Ovary (tissue), 9 donors: Measurements from ENCODE around the gene FBXL12. TPM values are rescaled to one million over a fixed set of nuclear protein-coding genes. Genes with fewer than 3 reads are reported as not detected.
A peak's percentile ranks its signal among the peaks of the same experiment; 100 is the strongest.

Source experiments
- DNase-seq, 5 donors: peaks; one replicate each; pipeline ENCODE4 v3.0.0-alpha.2; 2019 to 2020
- H3K27ac ChIP-seq, 2 donors: fragments of 200-600 bp; one replicate each; pipeline versions ENCODE4 v1.5.1 to v1.8.0; 2019 to 2022
- H3K27me3 ChIP-seq: fragments of 200-600 bp; one replicate; pipeline ENCODE4 v1.8.0; 2022
- H3K36me3 ChIP-seq: fragments of 200-600 bp; sonication (generic); one replicate; pipeline ENCODE4 v1.5.1; 2019
- H3K4me1 ChIP-seq: one replicate; pipeline ENCODE4 v1.8.1; 2013; ENCODE audit warnings: mild to moderate bottlenecking, moderate library complexity; ENCODE audit not compliant: insufficient read depth
- H3K4me3 ChIP-seq: fragments of 200-600 bp; sonication (generic); one replicate; pipeline ENCODE4 v1.5.1; 2017
- H3K9me3 ChIP-seq, 2 donors: fragments of 200-600 bp in 1 of 2; sonication (generic) in 1 of 2; one replicate each; pipeline versions ENCODE4 v1.5.1 to v1.8.1; 2013 to 2019; ENCODE audit warnings: mild to moderate bottlenecking in 1 of 2, moderate library complexity in 1 of 2
- CTCF ChIP-seq, 3 donors: fragments of 450-650 bp in 2 of 3; fragments of 200-600 bp in 1 of 3; IDR thresholded peaks; one replicate each; pipeline versions ENCODE4 v1.5.1 to v1.8.0; 2016 to 2022; ENCODE audit warnings: antibody characterized with exemption in 3 of 3, mild to moderate bottlenecking in 1 of 3
- EP300 ChIP-seq: sonication (generic); formaldehyde crosslinking; IDR thresholded peaks from one replicate; pipeline ENCODE4 v1.6.1; 2017; ENCODE audit warnings: antibody characterized with exemption
- POLR2A ChIP-seq: fragments of 450-650 bp; IDR thresholded peaks from one replicate; pipeline ENCODE4 v1.6.1; 2017; ENCODE audit warnings: antibody characterized with exemption, mild to moderate bottlenecking, moderate library complexity
- WGBS, 3 donors: extraction: QIAGEN DNeasy Blood & Tissue Kit in 1 of 3; methylation state at CpG; one replicate each; pipeline versions ENCODE4 v1.1.5 to v1.1.7; 2013 to 2017; 5-methylcytosine and 5-hydroxymethylcytosine counted together
- intact Hi-C, 4 donors: fragments of 100-400 bp; cut with DNase I; formaldehyde crosslinking; loops; one replicate each; pipeline versions ENCODE4 v1.11.0 to v1.15.1; 2022 to 2023
- polyA plus RNA-seq, 2 donors: library from polyadenylated mRNA; stranded (reverse); fragments of 200-250 nt in 1 of 2; fragments of 350-450 nt in 1 of 2; fragmentation: Illumina TruSeq in 1 of 2; extraction: RNeasy Lipid Tissue Mini Kit (QIAGEN cat#74804) in 1 of 2; gene quantifications; one replicate each; pipeline ENCODE4 v1.2.3, GENCODE V29; 2013 to 2014
- total RNA-seq, 7 donors: library from RNA; depleted of rRNA in 2 of 7; stranded (reverse); fragments of >200 nt in 2 of 7; fragmentation: NEBNext Ultra II Directional in 3 of 7; extraction: Animal tissue kit (Norgen Biotek cat#: 25700) in 3 of 7; gene quantifications; one replicate each; pipeline versions ENCODE4 v1.1.0 to v1.2.4, GENCODE V29; 2016 to 2023
- donor health status: DM: no; HTN: no; CAD: no; lungs with moderate emphysema.
- donor health status: DM: no; HTN: no; CAD: no.
- donor health status: Bipolar disorder and iron deficiency.
- donor health status: DM: yes; HTN: yes; CAD: no.
- donor health status: DM: no; HTN: no; CAD: no.
- donor health status: DM: yes; HTN: yes; CAD: no.

The FBXL12 gene
- total and polyA plus RNA-seq, 9 donors, result 18.3 to 34.4 (median 25.2) TPM

GRCh38 chr19:9801976-9802375, 16.9 kb downstream of the FBXL12 start:
- Histone ChIP-seq H3K4me3 (no peak overlapping the region), H3K36me3 (no peaks in the 10 kb centered on the region), H3K4me1 (no peaks in the 10 kb centered on the region), H3K9me3 (no peaks in the 10 kb centered on the region), H3K27me3 (no peaks in the 10 kb centered on the region), H3K27ac (no peak overlapping the region)
- WGBS, 3 donors, result 89 to 91% (median 89%) methylated on average over 10 of the region's 10 CpGs
- DNase-seq, result no peak
- intact Hi-C loops, result loop anchor here in 1 of 4 donors (10.0 kb wide), 1 partner anchor 597 kb away; no protein-coding TSS in a partner anchor
- TF ChIP-seq POLR2A, result no peak
- no peak for TF ChIP-seq CTCF (IDR thresholded peaks at IDR 0.05)
- TF ChIP-seq EP300, result no peak

- no peak for TF ChIP-seq POLR2A
- no peak for TF ChIP-seq EP300
- no peak for TF ChIP-seq CTCF (IDR thresholded peaks at IDR 0.05)
- H3K36me3 ChIP-seq, result no peaks in the 10 kb centered on the region
- no peak overlapping the region for H3K27ac ChIP-seq
- DNase-seq, result no peak
- intact Hi-C loops, result loop anchor here in 3 of 4 donors (5.0 to 10.0 kb wide), 5 partner anchors 177 to 654 kb away; partner anchors contain the start of genes ZNF317 (in 1 of the 3) and ZNF561 (in 1 of the 3)
- H3K27me3 ChIP-seq, result no peaks in the 10 kb centered on the region
- no peaks in the 10 kb centered on the region for H3K4me1 ChIP-seq
- H3K4me3 ChIP-seq, result no peak overlapping the region
- no peaks in the 10 kb centered on the region for H3K9me3 ChIP-seq
Observed at GRCh38 chr19:9799162-9799561, 19.7 kb downstream of the FBXL12 start.

- no peak overlapping the region for H3K27ac ChIP-seq
- H3K9me3 ChIP-seq, result no peaks in the 10 kb centered on the region
- no peak overlapping the region for H3K4me3 ChIP-seq
- DNase-seq, result no peak
- no peaks in the 10 kb centered on the region for H3K27me3 ChIP-seq
- H3K36me3 ChIP-seq, result no peaks in the 10 kb centered on the region
- TF ChIP-seq CTCF (IDR thresholded peaks at IDR 0.05) (no peak), EP300 (no peak), POLR2A (no peak)
- no peaks in the 10 kb centered on the region for H3K4me1 ChIP-seq
- 53 to 75% (median 55%) methylated on average over 5 of the region's 5 CpGs for WGBS, 3 donors
- intact Hi-C loops, result loop anchor here in 3 of 4 donors (5.0 to 10.0 kb wide), 5 partner anchors 176 to 653 kb away; partner anchors contain the start of genes ZNF317 (in 1 of the 3) and ZNF561 (in 1 of the 3)
Observed at GRCh38 chr19:9797871-9798270, 21.0 kb downstream of the FBXL12 start.

GRCh38 chr19:9796113-9796773, 22.6 kb downstream of the FBXL12 start:
- Histone ChIP-seq H3K4me3 (no peak overlapping the region), H3K9me3 (no peaks in the 10 kb centered on the region), H3K4me1 (no peaks in the 10 kb centered on the region), H3K27ac (no peak overlapping the region), H3K36me3 (no peaks in the 10 kb centered on the region), H3K27me3 (no peaks in the 10 kb centered on the region)
- peak; percentile 72 to 85 (median 76) for DNase-seq
- TF ChIP-seq CTCF (IDR thresholded peaks at IDR 0.05) (peak; percentile 62 to 70 (median 68)), EP300 (no peak), POLR2A (no peak)
- WGBS, 3 donors, result 44 to 46% (median 44%) methylated on average over 6 of the region's 6 CpGs
- intact Hi-C loops, result loop anchor here in 3 of 4 donors (5.0 to 10.0 kb wide), 5 partner anchors 174 to 651 kb away; partner anchors contain the start of genes ZNF317 (in 1 of the 3) and ZNF561 (in 1 of the 3)
